ENCODE results near the gene NOS1AP.

GRCh38 chr1:162180813-162181212, 111.3 kb downstream of the NOS1AP start:
- TF ChIP-seq CTCF (conservative IDR thresholded peaks at IDR 0.05; ENCODE audit: low read length) (no peak), EZH2phosphoT487 (IDR thresholded peaks at IDR 0.05; ENCODE audit: borderline replicate concordance) (no peak)
